22Rv1 (cell line): Measurements from ENCODE around the gene CXCR2.

Source experiments
- ZFX ChIP-seq: fragments of 450-650 bp; IDR thresholded peaks from 2 replicates; pipeline ENCODE4 v1.6.1; 2017; ENCODE audit warnings: antibody characterized with exemption, borderline replicate concordance
- TF ChIP-seq, protein P1 (sequence below): fragments of 450-650 bp; IDR thresholded peaks from 2 replicates; pipeline ENCODE4 v1.5.1; 2017; ENCODE audit warnings: mild to moderate bottlenecking

- TF ChIP-seq, protein P1, sequence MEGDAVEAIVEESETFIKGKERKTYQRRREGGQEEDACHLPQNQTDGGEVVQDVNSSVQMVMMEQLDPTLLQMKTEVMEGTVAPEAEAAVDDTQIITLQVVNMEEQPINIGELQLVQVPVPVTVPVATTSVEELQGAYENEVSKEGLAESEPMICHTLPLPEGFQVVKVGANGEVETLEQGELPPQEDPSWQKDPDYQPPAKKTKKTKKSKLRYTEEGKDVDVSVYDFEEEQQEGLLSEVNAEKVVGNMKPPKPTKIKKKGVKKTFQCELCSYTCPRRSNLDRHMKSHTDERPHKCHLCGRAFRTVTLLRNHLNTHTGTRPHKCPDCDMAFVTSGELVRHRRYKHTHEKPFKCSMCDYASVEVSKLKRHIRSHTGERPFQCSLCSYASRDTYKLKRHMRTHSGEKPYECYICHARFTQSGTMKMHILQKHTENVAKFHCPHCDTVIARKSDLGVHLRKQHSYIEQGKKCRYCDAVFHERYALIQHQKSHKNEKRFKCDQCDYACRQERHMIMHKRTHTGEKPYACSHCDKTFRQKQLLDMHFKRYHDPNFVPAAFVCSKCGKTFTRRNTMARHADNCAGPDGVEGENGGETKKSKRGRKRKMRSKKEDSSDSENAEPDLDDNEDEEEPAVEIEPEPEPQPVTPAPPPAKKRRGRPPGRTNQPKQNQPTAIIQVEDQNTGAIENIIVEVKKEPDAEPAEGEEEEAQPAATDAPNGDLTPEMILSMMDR: no peak
- TF ChIP-seq ZFX: no peak
Observed at GRCh38 chr2:218123986-218124385, 1.8 kb upstream of the CXCR2 start.
